HCT116 (cell line): ENCODE results near the gene MYOF.

Experiments
- ELF1 ChIP-seq: IDR thresholded peaks from 2 replicates; pipeline ENCODE4 v1.6.1; 2012; ENCODE audit warnings: low read depth, borderline replicate concordance
- EZH2phosphoT487 ChIP-seq: fragments of 200-600 bp; IDR thresholded peaks from 2 replicates; pipeline ENCODE4 v1.6.1; 2018; ENCODE audit warnings: antibody characterized with exemption, borderline replicate concordance
- JUND ChIP-seq: IDR thresholded peaks from 2 replicates; pipeline ENCODE4 v1.6.1; 2012
- POLR2A ChIP-seq: IDR thresholded peaks from 2 replicates; pipeline ENCODE4 v1.7.0; 2011; ENCODE audit warnings: borderline replicate concordance; ENCODE audit not compliant: insufficient read depth, insufficient read length; ENCODE audit errors: extremely low read depth
- SIN3A ChIP-seq: IDR thresholded peaks from 2 replicates; pipeline ENCODE4 v1.6.1; 2012; ENCODE audit warnings: low read depth
- SP1 ChIP-seq: IDR thresholded peaks from 2 replicates; pipeline ENCODE4 v1.6.1; 2012; ENCODE audit warnings: low read depth
- ZNF274 ChIP-seq: fragments of 200-500 bp; sonication (Bioruptor generic); IDR thresholded peaks from 2 replicates; pipeline ENCODE4 v1.6.1; 2014; ENCODE audit warnings: mild to moderate bottlenecking, low read depth, low read length, inconsistent platforms
- TF ChIP-seq, protein P1 (sequence below), 3 experiments: fragments of 200-600 bp in 1 of 3; sonication (generic) in 1 of 3; IDR thresholded peaks in 2 of 3; conservative IDR thresholded peaks in 1 of 3; 2 replicates each; pipeline ENCODE4 v1.5.1; 2012 to 2017; ENCODE audit warnings: low read depth in 2 of 3, low read length in 2 of 3, antibody characterized with exemption in 1 of 3, borderline replicate concordance in 1 of 3, control low read depth in 1 of 3, mild to moderate bottlenecking in 1 of 3, mixed read lengths in 1 of 3, mixed run types in 1 of 3, moderate library complexity in 1 of 3; ENCODE audit not compliant: insufficient read depth in 1 of 3

DNA sequence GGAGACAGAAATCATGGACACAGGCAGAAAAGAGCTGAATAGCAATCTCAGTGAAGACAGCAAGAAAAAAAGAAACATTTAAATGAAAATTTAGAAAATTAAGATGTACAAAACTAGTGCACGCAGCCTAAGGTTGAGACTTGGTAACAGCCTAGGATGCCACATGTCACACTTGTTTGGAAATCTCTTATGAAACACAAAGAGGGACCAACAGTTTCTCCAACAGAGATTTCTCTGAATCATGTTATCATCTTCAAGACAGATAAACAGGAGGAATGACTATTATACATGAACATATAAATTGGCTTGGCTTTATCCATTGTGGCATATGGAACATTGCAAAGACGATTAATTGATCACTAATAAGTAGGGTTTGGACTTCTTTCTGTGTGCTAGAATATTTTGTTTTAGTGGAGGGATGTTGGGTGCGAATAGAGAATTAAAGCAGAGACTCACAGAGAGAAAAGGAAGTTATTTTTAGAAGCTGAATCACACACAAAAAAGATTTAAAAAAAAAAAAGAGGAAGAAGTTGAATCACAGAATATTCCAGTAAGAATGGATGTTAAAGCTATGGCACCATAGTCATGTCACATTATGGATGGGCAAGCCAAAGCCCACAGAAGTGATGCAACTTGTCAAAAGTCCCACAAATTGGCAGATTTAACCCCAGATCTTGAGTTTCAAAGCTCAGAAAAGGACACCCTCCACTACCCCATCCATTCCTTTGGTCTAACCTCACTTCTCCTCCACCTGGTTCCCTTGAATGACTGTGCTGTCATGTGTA is 91.6 kb downstream of the MYOF start:
- TF ChIP-seq SIN3A (no peak), EZH2phosphoT487 (no peak), ZNF274 (no peak), SP1 (no peak), ELF1 (no peak), POLR2A (no peak), JUND (no peak)
- TF ChIP-seq, protein P1, sequence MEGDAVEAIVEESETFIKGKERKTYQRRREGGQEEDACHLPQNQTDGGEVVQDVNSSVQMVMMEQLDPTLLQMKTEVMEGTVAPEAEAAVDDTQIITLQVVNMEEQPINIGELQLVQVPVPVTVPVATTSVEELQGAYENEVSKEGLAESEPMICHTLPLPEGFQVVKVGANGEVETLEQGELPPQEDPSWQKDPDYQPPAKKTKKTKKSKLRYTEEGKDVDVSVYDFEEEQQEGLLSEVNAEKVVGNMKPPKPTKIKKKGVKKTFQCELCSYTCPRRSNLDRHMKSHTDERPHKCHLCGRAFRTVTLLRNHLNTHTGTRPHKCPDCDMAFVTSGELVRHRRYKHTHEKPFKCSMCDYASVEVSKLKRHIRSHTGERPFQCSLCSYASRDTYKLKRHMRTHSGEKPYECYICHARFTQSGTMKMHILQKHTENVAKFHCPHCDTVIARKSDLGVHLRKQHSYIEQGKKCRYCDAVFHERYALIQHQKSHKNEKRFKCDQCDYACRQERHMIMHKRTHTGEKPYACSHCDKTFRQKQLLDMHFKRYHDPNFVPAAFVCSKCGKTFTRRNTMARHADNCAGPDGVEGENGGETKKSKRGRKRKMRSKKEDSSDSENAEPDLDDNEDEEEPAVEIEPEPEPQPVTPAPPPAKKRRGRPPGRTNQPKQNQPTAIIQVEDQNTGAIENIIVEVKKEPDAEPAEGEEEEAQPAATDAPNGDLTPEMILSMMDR (IDR thresholded peaks at IDR 0.05 in 2 of 3, conservative IDR thresholded peaks at IDR 0.05 in 1 of 3; ENCODE audit: borderline replicate concordance in 1 of 3, insufficient read depth in 1 of 3, low read depth in 2 of 3, low read length in 2 of 3): no peak
